DND-41 (cell line): Measurements from ENCODE around the gene DNAJC3.

Experiments used
- EZH2 ChIP-seq: IDR thresholded peaks from 3 replicates; pipeline ENCODE4 v1.6.1; 2012; ENCODE audit warnings: borderline replicate concordance, low read depth, mild to moderate bottlenecking, moderate library complexity, low read length, inconsistent platforms; ENCODE audit not compliant: severe bottlenecking
- TF ChIP-seq, protein P1 (sequence below): IDR thresholded peaks from 2 replicates; pipeline ENCODE4 v1.5.1; 2012; ENCODE audit warnings: borderline replicate concordance, low read length, moderate library complexity, mild to moderate bottlenecking; ENCODE audit not compliant: poor library complexity, severe bottlenecking; ENCODE audit errors: extremely low read depth

DNA sequence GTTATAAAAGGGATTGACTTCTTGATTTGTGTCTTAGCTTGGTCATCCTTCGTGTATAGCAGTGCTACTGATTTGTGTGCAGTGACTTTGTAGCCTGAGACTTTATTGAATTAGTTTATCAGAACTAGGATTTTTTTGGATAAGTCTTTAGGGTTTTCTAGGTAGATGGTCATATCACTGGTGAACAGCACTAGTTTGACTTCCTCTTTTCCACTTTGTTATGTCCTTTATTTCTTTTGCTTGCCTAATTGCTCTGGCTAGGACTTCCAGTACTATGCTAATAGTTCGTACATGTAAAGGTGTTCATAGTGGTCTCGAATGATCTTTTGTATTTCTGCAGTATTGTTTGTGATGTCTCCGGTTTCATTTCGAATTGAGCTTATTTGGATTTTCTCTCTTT is 145.4 kb downstream of the DNAJC3 start:
- TF ChIP-seq, protein P1, sequence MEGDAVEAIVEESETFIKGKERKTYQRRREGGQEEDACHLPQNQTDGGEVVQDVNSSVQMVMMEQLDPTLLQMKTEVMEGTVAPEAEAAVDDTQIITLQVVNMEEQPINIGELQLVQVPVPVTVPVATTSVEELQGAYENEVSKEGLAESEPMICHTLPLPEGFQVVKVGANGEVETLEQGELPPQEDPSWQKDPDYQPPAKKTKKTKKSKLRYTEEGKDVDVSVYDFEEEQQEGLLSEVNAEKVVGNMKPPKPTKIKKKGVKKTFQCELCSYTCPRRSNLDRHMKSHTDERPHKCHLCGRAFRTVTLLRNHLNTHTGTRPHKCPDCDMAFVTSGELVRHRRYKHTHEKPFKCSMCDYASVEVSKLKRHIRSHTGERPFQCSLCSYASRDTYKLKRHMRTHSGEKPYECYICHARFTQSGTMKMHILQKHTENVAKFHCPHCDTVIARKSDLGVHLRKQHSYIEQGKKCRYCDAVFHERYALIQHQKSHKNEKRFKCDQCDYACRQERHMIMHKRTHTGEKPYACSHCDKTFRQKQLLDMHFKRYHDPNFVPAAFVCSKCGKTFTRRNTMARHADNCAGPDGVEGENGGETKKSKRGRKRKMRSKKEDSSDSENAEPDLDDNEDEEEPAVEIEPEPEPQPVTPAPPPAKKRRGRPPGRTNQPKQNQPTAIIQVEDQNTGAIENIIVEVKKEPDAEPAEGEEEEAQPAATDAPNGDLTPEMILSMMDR: no peak
- no peak for TF ChIP-seq EZH2
